Sigmoid colon (tissue), 7 donors: Measurements from ENCODE around the gene NR1H2. TPM values are rescaled to one million over a fixed set of nuclear protein-coding genes. Genes with fewer than 3 reads are reported as not detected.

Source experiments
- DNase-seq: peaks from one replicate; pipeline ENCODE4 v3.0.0-alpha.2; 2019
- H3K27ac ChIP-seq, 4 donors: fragments of 200-600 bp; sonication (generic); one replicate each; pipeline ENCODE4 v1.5.1; 2016 to 2019; ENCODE audit warnings: mild to moderate bottlenecking in 1 of 4
- H3K27me3 ChIP-seq, 3 donors: fragments of 200-600 bp; sonication (generic); one replicate each; pipeline ENCODE4 v1.5.1; 2019; ENCODE audit warnings: mild to moderate bottlenecking in 1 of 3
- H3K36me3 ChIP-seq, 4 donors: fragments of 200-600 bp; sonication (generic); one replicate each; pipeline ENCODE4 v1.5.1; 2016 to 2019
- H3K4me1 ChIP-seq, 4 donors: fragments of 200-600 bp; sonication (generic); one replicate each; pipeline ENCODE4 v1.5.1; 2017 to 2019
- H3K4me3 ChIP-seq, 4 donors: fragments of 200-600 bp; sonication (generic); one replicate each; pipeline ENCODE4 v1.5.1; 2017 to 2019; ENCODE audit warnings: mild to moderate bottlenecking in 2 of 4, moderate library complexity in 1 of 4
- H3K9me3 ChIP-seq, 4 donors: fragments of 200-600 bp in 3 of 4; sonication (generic) in 3 of 4; one replicate each; pipeline versions ENCODE4 v1.5.1 to v1.6.1; 2013 to 2019
- CTCF ChIP-seq, 4 experiments: fragments of 450-650 bp in 3 of 4; fragments of 200-600 bp in 1 of 4; IDR thresholded peaks; one replicate each; pipeline ENCODE4 v1.5.1; 2016 to 2019; ENCODE audit warnings: antibody characterized with exemption in 4 of 4, mild to moderate bottlenecking in 3 of 4, moderate library complexity in 2 of 4
- EP300 ChIP-seq, 4 donors: sonication (generic); formaldehyde crosslinking; IDR thresholded peaks; one replicate each; pipeline ENCODE4 v1.6.1; 2017; ENCODE audit warnings: antibody characterized with exemption in 4 of 4
- POLR2A ChIP-seq, 2 donors: fragments of 450-650 bp; IDR thresholded peaks; one replicate each; pipeline ENCODE4 v1.6.1; 2016; ENCODE audit warnings: antibody characterized with exemption in 2 of 2, mild to moderate bottlenecking in 2 of 2, moderate library complexity in 2 of 2
- POLR2AphosphoS5 ChIP-seq, 4 donors: sonication (generic); formaldehyde crosslinking; IDR thresholded peaks; one replicate each; pipeline ENCODE4 v1.6.1; 2017; ENCODE audit warnings: antibody characterized with exemption in 4 of 4
- WGBS, 2 donors: extraction: QIAGEN DNeasy Blood & Tissue Kit; methylation state at CpG; one replicate each; pipeline ENCODE4 v1.1.7; 2013; 5-methylcytosine and 5-hydroxymethylcytosine counted together
- intact Hi-C: fragments of 100-400 bp; cut with DNase I; formaldehyde crosslinking; loops from one replicate; pipeline ENCODE4 v1.15.1; 2023
- polyA plus RNA-seq, 3 donors: library from polyadenylated mRNA; stranded (reverse); fragments of 200-250 nt; gene quantifications; one replicate each; pipeline ENCODE4 v1.2.3, GENCODE V29; 2013
- total RNA-seq, 4 donors: library from RNA; depleted of rRNA; stranded (reverse); fragments of >200 nt; gene quantifications; one replicate each; pipeline ENCODE4 v1.1.0, GENCODE V29; 2016
- donor health status: healthy with polysubstance abuse.
- donor health status: Bipolar disorder and iron deficiency.
- donor health status: healthy.

The NR1H2 gene
- total and polyA plus RNA-seq, 7 donors = 58.9 to 143 (median 92.5) TPM

GRCh38 chr19:50416034-50416977, 40.0 kb downstream of the NR1H2 start:
- Histone ChIP-seq H3K36me3 (no peaks in the 10 kb centered on the region), H3K4me3 (no peak overlapping the region), H3K4me1 (peaks cover 0 to 9% (median 7%) of the 10 kb centered on the region in 4 donors), H3K27me3 (peaks cover 17 to 49% (median 41%) of the 10 kb centered on the region in 3 donors), H3K9me3 (no peaks in the 10 kb centered on the region), H3K27ac (no peak overlapping the region)
- 62 to 84% methylated on average over 35 of the region's 35 CpGs for WGBS, 2 donors
- intact Hi-C loops = no loop called here
- TF ChIP-seq POLR2AphosphoS5 (IDR thresholded peaks at IDR 0.05) (no peak), CTCF (IDR thresholded peaks at IDR 0.05) (no peak), EP300 (IDR thresholded peaks at IDR 0.05) (no peak), POLR2A (IDR thresholded peaks at IDR 0.05) (no peak)
- no peak for DNase-seq

GRCh38 chr19:50417111-50418081, 41.1 kb downstream of the NR1H2 start:
- WGBS, 2 donors = 15 to 54% methylated on average over 42 of the region's 42 CpGs
- Histone ChIP-seq H3K27ac (no peak overlapping the region), H3K4me3 (no peak overlapping the region), H3K9me3 (no peaks in the 10 kb centered on the region), H3K27me3 (peaks cover 17 to 60% (median 52%) of the 10 kb centered on the region in 3 donors), H3K4me1 (peaks cover 0 to 9% (median 7%) of the 10 kb centered on the region in 4 donors), H3K36me3 (no peaks in the 10 kb centered on the region)
- DNase-seq = no peak
- no peak for TF ChIP-seq EP300 (IDR thresholded peaks at IDR 0.05)
- TF ChIP-seq POLR2A (IDR thresholded peaks at IDR 0.05) = no peak
- no peak for TF ChIP-seq POLR2AphosphoS5 (IDR thresholded peaks at IDR 0.05)
- TF ChIP-seq CTCF (IDR thresholded peaks at IDR 0.05) = no peak
- intact Hi-C loops = no loop called here

- no peak within 1 kb of the TSS for H3K27ac ChIP-seq
- no peaks in the 10 kb centered on the region for H3K9me3 ChIP-seq
- TF ChIP-seq CTCF (IDR thresholded peaks at IDR 0.05) = no peak
- TF ChIP-seq EP300 (IDR thresholded peaks at IDR 0.05) = no peak
- TF ChIP-seq POLR2AphosphoS5 (IDR thresholded peaks at IDR 0.05) = no peak
- TF ChIP-seq POLR2A (IDR thresholded peaks at IDR 0.05) = no peak
- no peak within 1 kb of the TSS for H3K4me3 ChIP-seq
- DNase-seq = no peak
- H3K36me3 ChIP-seq = no peaks in the 10 kb centered on the region
- H3K27me3 ChIP-seq = peaks cover 19 to 68% (median 59%) of the 10 kb centered on the region in 3 donors
- WGBS, 2 donors = 8 to 22% methylated on average over 34 of the region's 34 CpGs
- H3K4me1 ChIP-seq = peaks cover 0 to 9% (median 7%) of the 10 kb centered on the region in 4 donors
- intact Hi-C loops = no loop called here
These were observed 42.1 kb downstream of the NR1H2 start, which contains the start of gene SPIB for GRCh38 chr19:50418176-50419021. Gene SPIB (plus strand): TSS chr19:50418938. CDS start chr19:50418963, 25 bp downstream.

GRCh38 chr19:50419022-50419579, 42.8 kb downstream of the NR1H2 start:
- no peak for DNase-seq
- H3K4me1 ChIP-seq = peaks cover 0 to 9% (median 7%) of the 10 kb centered on the region in 4 donors
- H3K36me3 ChIP-seq = no peaks in the 10 kb centered on the region
- peaks cover 19 to 74% (median 62%) of the 10 kb centered on the region in 3 donors for H3K27me3 ChIP-seq
- intact Hi-C loops = no loop called here
- no peak overlapping the region for H3K4me3 ChIP-seq
- H3K9me3 ChIP-seq = no peaks in the 10 kb centered on the region
- TF ChIP-seq POLR2AphosphoS5 (IDR thresholded peaks at IDR 0.05) = no peak
- 7 to 11% methylated on average over 14 of the region's 14 CpGs for WGBS, 2 donors
- no peak overlapping the region for H3K27ac ChIP-seq
